ENCODE data around the gene SETD2. TPM values are rescaled to one million over a fixed set of nuclear protein-coding genes. Genes with fewer than 3 reads are reported as not detected.

SETD2 gene
- total RNA-seq, 1 experiment from 2014 or later, result 47.7 TPM

GRCh38 chr3:47010910-47011309 is 153.0 kb downstream of the SETD2 start:
- H4K20me1 ChIP-seq (ENCODE audit: insufficient read depth), result 0 out of 2 replicates have a peak, but pooled peaks cover 3% of the 10 kb centered on the region
- no peaks in the 10 kb centered on the region for H3K79me2 ChIP-seq (ENCODE audit: low read depth)
- ChIA-PET POLR2A (ENCODE audit: unreplicated experiment) (no interaction called here), CTCF (no interaction called here)
- intact Hi-C loops (cut with micrococcal nuclease; ENCODE audit: unreplicated experiment), result no loop called here
- H2AFZ ChIP-seq, result no peak overlapping the region
- no peak overlapping the region for H3K27ac ChIP-seq
- no peaks in the 10 kb centered on the region for H3K27me3 ChIP-seq (ENCODE audit: insufficient read depth, low read depth)
- TF ChIP-seq CTCF (conservative IDR thresholded peaks at IDR 0.05) (no peak), EZH2 (IDR thresholded peaks at IDR 0.05; ENCODE audit: low read depth) (no peak)
- DNase-seq, result no peak
- no peaks in the 10 kb centered on the region for H3K36me3 ChIP-seq (ENCODE audit: low read depth)
- no peaks in the 10 kb centered on the region for H3F3A ChIP-seq (ENCODE audit: insufficient read depth, low read depth)
- H3K9me3 ChIP-seq (ENCODE audit: insufficient read depth, low read depth), result no peaks in the 10 kb centered on the region
- H3K9me2 ChIP-seq (ENCODE audit: insufficient read depth), result no peaks in the 10 kb centered on the region
- H3K4me2 ChIP-seq, result no peak overlapping the region
- BruUV-seq (replicated peaks), result no TSS peak
- H3K4me3 ChIP-seq, result no peak overlapping the region
- no peaks in the 10 kb centered on the region for H3K4me1 ChIP-seq (replicated peaks; ENCODE audit: insufficient read depth)

DNA sequence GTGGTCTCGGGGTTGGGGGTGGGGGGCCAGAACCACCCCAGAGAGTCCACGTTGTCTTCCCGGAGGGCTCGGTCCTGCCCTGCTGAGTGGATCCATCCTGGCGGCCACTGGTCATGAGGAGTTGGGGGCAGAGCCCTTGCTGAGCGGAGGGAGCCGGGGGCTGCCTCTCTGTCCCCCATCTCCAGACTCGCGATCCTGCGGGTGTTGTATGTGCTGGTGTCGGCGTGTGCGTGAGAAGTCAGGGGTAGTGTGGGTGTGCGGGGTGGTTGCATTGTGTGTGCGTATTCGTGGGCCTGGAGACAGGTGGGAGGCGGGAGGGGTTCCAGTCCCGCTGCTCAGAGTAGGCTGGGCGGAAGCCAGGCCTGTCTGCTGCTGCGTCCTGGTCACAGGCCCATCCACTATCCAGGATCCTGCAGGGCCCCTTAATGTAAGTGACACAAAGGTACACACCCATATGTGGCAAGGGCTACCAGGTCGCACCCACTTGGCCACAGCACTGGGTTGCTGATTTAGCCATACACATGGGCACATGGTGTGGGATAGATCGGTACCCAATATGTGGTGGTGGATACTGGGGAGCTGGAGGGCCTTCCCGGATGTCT is 153.7 kb downstream of the SETD2 start:
- H3K4me1 ChIP-seq (replicated peaks; ENCODE audit: insufficient read depth), result no peaks in the 10 kb centered on the region
- H3K4me3 ChIP-seq, result no peak overlapping the region
- ChIA-PET POLR2A (ENCODE audit: unreplicated experiment) (no interaction called here), CTCF (no interaction called here)
- no peaks in the 10 kb centered on the region for H3K9me2 ChIP-seq (ENCODE audit: insufficient read depth)
- H2AFZ ChIP-seq, result no peak overlapping the region
- DNase-seq, result no peak
- no TSS peak for BruUV-seq (replicated peaks)
- H3F3A ChIP-seq (ENCODE audit: insufficient read depth, low read depth), result no peaks in the 10 kb centered on the region
- H3K79me2 ChIP-seq (ENCODE audit: low read depth), result no peaks in the 10 kb centered on the region
- no peak overlapping the region for H3K4me2 ChIP-seq
- 0 out of 2 replicates have a peak, but pooled peaks cover 2% of the 10 kb centered on the region for H4K20me1 ChIP-seq (ENCODE audit: insufficient read depth)
- no peaks in the 10 kb centered on the region for H3K27me3 ChIP-seq (ENCODE audit: insufficient read depth, low read depth)
- H3K27ac ChIP-seq, result no peak overlapping the region
- H3K36me3 ChIP-seq (ENCODE audit: low read depth), result no peaks in the 10 kb centered on the region
- intact Hi-C loops (cut with micrococcal nuclease; ENCODE audit: unreplicated experiment), result no loop called here
- H3K9me3 ChIP-seq (ENCODE audit: insufficient read depth, low read depth), result no peaks in the 10 kb centered on the region
- no peak for TF ChIP-seq EZH2 (IDR thresholded peaks at IDR 0.05; ENCODE audit: low read depth)
- no peak for TF ChIP-seq CTCF (conservative IDR thresholded peaks at IDR 0.05)

DNA sequence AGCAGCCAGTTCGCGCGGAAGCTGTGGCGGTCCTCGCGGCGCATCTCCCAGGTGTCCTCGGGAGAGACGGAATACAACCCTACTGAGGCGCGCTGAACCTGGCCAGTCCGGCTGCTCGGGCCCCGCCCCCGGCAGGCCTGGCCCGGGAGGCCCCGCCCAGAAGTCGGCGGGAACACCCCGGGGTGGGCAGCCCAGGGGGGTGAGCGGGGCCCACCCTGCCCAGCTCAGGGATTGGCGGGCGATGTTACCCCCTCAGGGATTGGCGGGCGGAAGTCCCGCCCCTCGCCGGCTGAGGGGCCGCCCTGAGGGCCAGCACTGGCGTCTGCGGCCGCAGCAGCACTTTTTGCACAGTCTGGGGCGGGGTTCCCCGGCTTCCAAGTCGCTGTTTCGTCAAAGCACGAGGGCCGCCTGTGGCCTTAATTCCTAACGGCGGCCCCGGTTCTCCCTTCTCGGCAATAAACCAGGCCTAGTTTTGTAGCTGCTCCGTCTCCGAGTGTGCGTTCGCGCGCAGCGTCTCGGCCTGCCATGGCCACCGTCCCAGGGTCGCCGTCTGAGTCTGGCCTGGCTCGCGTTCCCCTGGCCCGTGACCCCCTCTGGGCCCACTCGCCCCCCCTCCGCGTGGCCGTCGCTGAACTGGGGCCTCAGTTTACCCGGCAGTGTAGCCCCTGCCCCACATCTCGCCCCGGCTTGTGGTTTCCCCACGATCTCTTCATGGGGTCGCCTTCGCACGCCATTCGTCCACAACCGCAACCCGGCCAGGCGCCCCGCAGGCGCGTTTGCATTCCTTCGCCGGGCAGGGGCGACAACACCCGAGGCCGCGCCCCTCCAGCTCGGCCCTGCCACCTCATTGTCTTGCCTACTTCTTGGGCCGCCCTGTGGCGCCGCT is 154.4 kb downstream of the SETD2 start:
- no peak for DNase-seq
- Histone ChIP-seq H3K4me2 (no peak overlapping the region), H4K20me1 (ENCODE audit: insufficient read depth) (no peaks in the 10 kb centered on the region), H3K27ac (no peak overlapping the region), H3K4me3 (no peak overlapping the region), H3K79me2 (ENCODE audit: low read depth) (no peaks in the 10 kb centered on the region), H3K9me2 (ENCODE audit: insufficient read depth) (no peaks in the 10 kb centered on the region), H3K36me3 (ENCODE audit: low read depth) (no peaks in the 10 kb centered on the region), H3K9me3 (ENCODE audit: insufficient read depth, low read depth) (no peaks in the 10 kb centered on the region), H3F3A (ENCODE audit: insufficient read depth, low read depth) (no peaks in the 10 kb centered on the region), H3K4me1 (replicated peaks; ENCODE audit: insufficient read depth) (no peaks in the 10 kb centered on the region), H3K27me3 (ENCODE audit: insufficient read depth, low read depth) (no peaks in the 10 kb centered on the region), H2AFZ (no peak overlapping the region)
- ChIA-PET CTCF (no interaction called here), POLR2A (ENCODE audit: unreplicated experiment) (no interaction called here)
- BruUV-seq (replicated peaks), result no TSS peak
- no peak for TF ChIP-seq EZH2 (IDR thresholded peaks at IDR 0.05; ENCODE audit: low read depth)
- intact Hi-C loops (cut with micrococcal nuclease; ENCODE audit: unreplicated experiment), result no loop called here

Data from PC-9 (cell line).